Vagina (tissue), 2 donors: ENCODE results near the gene TULP4.

Experiments used
- CTCF ChIP-seq, 3 experiments: fragments of 450-650 bp in 2 of 3; fragments of 200-600 bp in 1 of 3; sonication (generic) in 1 of 3; IDR thresholded peaks; one replicate each; pipeline ENCODE4 v1.5.1; 2017 to 2019; ENCODE audit warnings: antibody characterized with exemption in 3 of 3, mild to moderate bottlenecking in 2 of 3, moderate library complexity in 2 of 3
- POLR2A ChIP-seq, 2 donors: fragments of 450-650 bp; IDR thresholded peaks; one replicate each; pipeline ENCODE4 v1.6.1; 2017; ENCODE audit warnings: antibody characterized with exemption in 2 of 2, mild to moderate bottlenecking in 2 of 2, moderate library complexity in 2 of 2
- POLR2AphosphoS5 ChIP-seq, 2 donors: sonication (generic); formaldehyde crosslinking; IDR thresholded peaks; one replicate each; pipeline ENCODE4 v1.9.0; 2017; ENCODE audit warnings: antibody characterized with exemption in 2 of 2, mild to moderate bottlenecking in 2 of 2, low read depth in 1 of 2; ENCODE audit not compliant: insufficient read depth in 1 of 2

- TF ChIP-seq CTCF (IDR thresholded peaks at IDR 0.05) (no peak), POLR2AphosphoS5 (IDR thresholded peaks at IDR 0.05; ENCODE audit: insufficient read depth in 1 of 2, low read depth in 1 of 2) (no peak), POLR2A (IDR thresholded peaks at IDR 0.05) (no peak)
These were observed 48.1 kb upstream of the TULP4 start for GRCh38 chr6:158264180-158264579.
